Caco-2 (cell line): ENCODE data around the gene OR51E2. TPM values are rescaled to one million over a fixed set of nuclear protein-coding genes. Genes with fewer than 3 reads are reported as not detected.

Source experiments
- BruUV-seq: library from RNA; stranded (reverse); fragments of 400-500 nt; replicated peaks from 2 replicates; lab custom pipeline; 2021; lab: Mats Ljungman, UMichigan
- CTCF ChIA-PET: fragments of 300-600 bp; sonication (Branson Sonifier 250); formaldehyde crosslinking; loops from one replicate; lab custom pipeline; 2022; ENCODE audit warnings: antibody characterized with exemption; lab: Charles Lee
- POLR2A ChIA-PET: fragments of 300-600 bp; sonication (Branson Sonifier 250); formaldehyde crosslinking; loops from one replicate; lab custom pipeline; 2022; ENCODE audit warnings: antibody characterized with exemption; lab: Charles Lee
- DNase-seq, 2 experiments: peaks; one replicate each; pipeline versions ENCODE4 v3.0.0 to v3.0.0-alpha.2; 2020 to 2022
- H3K27me3 ChIP-seq: replicated peaks from 2 replicates; pipeline ENCODE4 v1.6.0; 2011; ENCODE audit warnings: low read length; ENCODE audit not compliant: control insufficient read depth, insufficient read depth
- H3K36me3 ChIP-seq: 2 replicates; pipeline ENCODE4 v1.5.1; 2011; ENCODE audit warnings: low read length; ENCODE audit not compliant: control insufficient read depth, insufficient read depth
- H3K4me1 ChIP-seq: fragments of 250-450 bp; sonication (Bioruptor Pico); 2 replicates; pipeline ENCODE4 v1.5.1; 2020; ENCODE audit warnings: mild to moderate bottlenecking
- H3K4me3 ChIP-seq: 2 replicates; pipeline ENCODE4 v1.5.1; 2011; ENCODE audit warnings: low read depth, mild to moderate bottlenecking, control low read depth, low read length
- H3K9me3 ChIP-seq: fragments of 250-450 bp; sonication (Bioruptor Pico); 2 replicates; pipeline ENCODE4 v1.5.1; 2020; ENCODE audit warnings: mild to moderate bottlenecking, moderate library complexity
- H3K27ac Mint-ChIP-seq: one replicate; pipeline ENCODE4 v1.8.0; 2022; ENCODE audit warnings: mixed read lengths; ENCODE audit not compliant: unreplicated experiment
- H3K27me3 Mint-ChIP-seq: one replicate; pipeline ENCODE4 v1.8.0; 2022; ENCODE audit warnings: mixed read lengths; ENCODE audit not compliant: insufficient read depth, unreplicated experiment
- H3K36me3 Mint-ChIP-seq: one replicate; pipeline ENCODE4 v1.8.0; 2022; ENCODE audit warnings: mild to moderate bottlenecking, mixed read lengths; ENCODE audit not compliant: insufficient read depth, unreplicated experiment
- H3K4me1 Mint-ChIP-seq: one replicate; pipeline ENCODE4 v1.8.0; 2022; ENCODE audit warnings: low read depth, mixed read lengths; ENCODE audit not compliant: unreplicated experiment
- H3K4me3 Mint-ChIP-seq: one replicate; pipeline ENCODE4 v1.8.0; 2022; ENCODE audit warnings: mild to moderate bottlenecking, moderate library complexity, mixed read lengths; ENCODE audit not compliant: unreplicated experiment
- H3K9me3 Mint-ChIP-seq: one replicate; pipeline ENCODE4 v1.8.0; 2022; ENCODE audit warnings: mixed read lengths; ENCODE audit not compliant: unreplicated experiment
- CTCF ChIP-seq, 2 experiments: fragments of 200-600 bp in 1 of 2; IDR thresholded peaks; 1 replicate in 1 of 2; 2 replicates in 1 of 2; pipeline versions ENCODE4 v1.5.1 to v1.8.0; 2011 to 2022; ENCODE audit warnings: antibody characterized with exemption in 1 of 2, control low read depth in 1 of 2, inconsistent platforms in 1 of 2, low read depth in 1 of 2, low read length in 1 of 2, mild to moderate bottlenecking in 1 of 2, moderate library complexity in 1 of 2; ENCODE audit not compliant: insufficient read depth in 1 of 2, severe bottlenecking in 1 of 2, unreplicated experiment in 1 of 2
- intact Hi-C: fragments of 100-400 bp; cut with micrococcal nuclease; formaldehyde crosslinking; loops from one replicate; pipeline ENCODE4 v1.10.0; 2022; ENCODE audit not compliant: unreplicated experiment
- total RNA-seq: library from RNA; stranded (reverse); gene quantifications from 2 replicates; pipeline ENCODE4 v1.2.3, GENCODE V29; 2022

OR51E2 gene
- total RNA-seq, 1 experiment from 2014 or later = not detected

- Mint-ChIP-seq H3K4me1 (peaks cover 12% of the 10 kb centered on the region), H3K9me3 (no peaks in the 10 kb centered on the region), H3K27me3 (peaks cover 3% of the 10 kb centered on the region), H3K36me3 (no peaks in the 10 kb centered on the region), H3K4me3 (no peak overlapping the region), H3K27ac (no peak overlapping the region)
- POLR2A ChIA-PET = no interaction called here
- no peak for TF ChIP-seq CTCF (IDR thresholded peaks at IDR 0.05; ENCODE audit: insufficient read depth in 1 of 2, low read depth in 1 of 2, low read length in 1 of 2, severe bottlenecking in 1 of 2, unreplicated experiment in 1 of 2)
- Histone ChIP-seq H3K9me3 (no peaks in the 10 kb centered on the region), H3K36me3 (no peaks in the 10 kb centered on the region), H3K4me3 (no peak overlapping the region), H3K27me3 (no peaks in the 10 kb centered on the region; the same call in 1 of the 2 replicates), H3K4me1 (peaks cover 10% of the 10 kb centered on the region)
- no TSS peak for BruUV-seq
- CTCF ChIA-PET = interaction anchor here (0.5 kb wide), 1 partner anchor 180 kb away, joined by 3 read pairs; no protein-coding TSS in a partner anchor
- intact Hi-C loops = no loop called here
- no peak for DNase-seq
Observed at GRCh38 chr11:4645974-4646373, 51.7 kb downstream of the OR51E2 start.

- Mint-ChIP-seq H3K9me3 (no peaks in the 10 kb centered on the region), H3K27ac (no peak overlapping the region), H3K4me1 (peaks cover 13% of the 10 kb centered on the region), H3K27me3 (peaks cover 3% of the 10 kb centered on the region), H3K4me3 (no peak overlapping the region), H3K36me3 (no peaks in the 10 kb centered on the region)
- POLR2A ChIA-PET = no interaction called here
- no peak for DNase-seq
- no peak for TF ChIP-seq CTCF (IDR thresholded peaks at IDR 0.05; ENCODE audit: insufficient read depth in 1 of 2, low read depth in 1 of 2, low read length in 1 of 2, severe bottlenecking in 1 of 2, unreplicated experiment in 1 of 2)
- intact Hi-C loops = no loop called here
- H3K9me3 ChIP-seq = no peaks in the 10 kb centered on the region
- H3K4me3 ChIP-seq = no peak overlapping the region
- H3K36me3 ChIP-seq = no peaks in the 10 kb centered on the region
- H3K4me1 ChIP-seq = peaks cover 11% of the 10 kb centered on the region
- H3K27me3 ChIP-seq = no peaks in the 10 kb centered on the region; the same call in 1 of the 2 replicates
- no TSS peak for BruUV-seq
- CTCF ChIA-PET = no interaction called here
Observed at GRCh38 chr11:4644233-4644632, 53.4 kb downstream of the OR51E2 start.

GRCh38 chr11:4643682-4644081 lies 54.0 kb downstream of the OR51E2 start, which contains the start of gene OR51E1:
TSS of gene OR51E1 (plus strand) at chr11:4643982. CDS start at chr11:4652527, 8,545 bp downstream.
- peaks cover 11% of the 10 kb centered on the region for H3K4me1 ChIP-seq
- peaks cover 3% of the 10 kb centered on the region for H3K27me3 Mint-ChIP-seq
- CTCF ChIA-PET = no interaction called here
- H3K9me3 Mint-ChIP-seq = no peaks in the 10 kb centered on the region
- intact Hi-C loops = no loop called here
- peaks cover 13% of the 10 kb centered on the region for H3K4me1 Mint-ChIP-seq
- no peak within 1 kb of the TSS for H3K4me3 Mint-ChIP-seq
- DNase-seq = no peak
- no peaks in the 10 kb centered on the region for H3K36me3 Mint-ChIP-seq
- no TSS peak for BruUV-seq
- no peak within 1 kb of the TSS for H3K27ac Mint-ChIP-seq
- POLR2A ChIA-PET = no interaction called here
- no peaks in the 10 kb centered on the region for H3K36me3 ChIP-seq
- no peaks in the 10 kb centered on the region for H3K9me3 ChIP-seq
- TF ChIP-seq CTCF (IDR thresholded peaks at IDR 0.05; ENCODE audit: insufficient read depth in 1 of 2, low read depth in 1 of 2, low read length in 1 of 2, severe bottlenecking in 1 of 2, unreplicated experiment in 1 of 2) = no peak
- H3K4me3 ChIP-seq = no peak within 1 kb of the TSS
- H3K27me3 ChIP-seq = no peaks in the 10 kb centered on the region; the same call in 1 of the 2 replicates
